Glomerular endothelial cell (primary cell): ENCODE data around the gene PHOSPHO1. TPM values are rescaled to one million over a fixed set of nuclear protein-coding genes. Genes with fewer than 3 reads are reported as not detected.

Experiments used
- DNase-seq: peaks from one replicate; pipeline ENCODE4 v3.0.0-alpha.2; 2011; ENCODE audit warnings: low read depth, low spot score; ENCODE audit errors: extremely low read depth
- total RNA-seq: library from RNA; depleted of rRNA; stranded (reverse); fragments of >200 nt; gene quantifications from 2 replicates; pipeline ENCODE4 v1.2.3, GENCODE V29; 2015

Gene PHOSPHO1
- total RNA-seq, 1 donor from 2014 or later: not detected

- DNase-seq: no peak
Observed at GRCh38 chr17:49223168-49223516, 7.4 kb downstream of the PHOSPHO1 start.

DNA sequence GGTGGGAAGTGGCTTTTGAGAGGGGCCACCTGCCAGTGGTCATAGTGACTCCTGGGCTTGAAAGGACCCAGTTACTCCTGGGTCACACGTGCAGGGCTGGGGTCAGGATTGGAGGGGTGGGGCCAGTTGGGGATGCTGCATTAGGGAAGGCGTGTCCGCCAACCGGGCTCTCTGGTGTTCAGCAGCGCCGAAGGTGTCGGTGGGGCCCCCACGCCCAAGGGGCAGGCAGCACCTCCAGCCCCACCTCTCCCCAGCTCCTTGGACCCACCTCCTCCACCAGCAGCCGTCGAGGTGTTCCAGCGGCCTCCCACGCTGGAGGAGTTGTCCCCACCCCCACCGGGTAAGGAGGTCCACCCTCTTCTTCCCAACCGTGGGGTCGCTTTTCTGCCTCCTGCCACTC, 10.6 kb downstream of the PHOSPHO1 start:
- no peak for DNase-seq

- DNase-seq: no peak
Observed at GRCh38 chr17:49218941-49219913, 11.4 kb downstream of the PHOSPHO1 start.

DNA sequence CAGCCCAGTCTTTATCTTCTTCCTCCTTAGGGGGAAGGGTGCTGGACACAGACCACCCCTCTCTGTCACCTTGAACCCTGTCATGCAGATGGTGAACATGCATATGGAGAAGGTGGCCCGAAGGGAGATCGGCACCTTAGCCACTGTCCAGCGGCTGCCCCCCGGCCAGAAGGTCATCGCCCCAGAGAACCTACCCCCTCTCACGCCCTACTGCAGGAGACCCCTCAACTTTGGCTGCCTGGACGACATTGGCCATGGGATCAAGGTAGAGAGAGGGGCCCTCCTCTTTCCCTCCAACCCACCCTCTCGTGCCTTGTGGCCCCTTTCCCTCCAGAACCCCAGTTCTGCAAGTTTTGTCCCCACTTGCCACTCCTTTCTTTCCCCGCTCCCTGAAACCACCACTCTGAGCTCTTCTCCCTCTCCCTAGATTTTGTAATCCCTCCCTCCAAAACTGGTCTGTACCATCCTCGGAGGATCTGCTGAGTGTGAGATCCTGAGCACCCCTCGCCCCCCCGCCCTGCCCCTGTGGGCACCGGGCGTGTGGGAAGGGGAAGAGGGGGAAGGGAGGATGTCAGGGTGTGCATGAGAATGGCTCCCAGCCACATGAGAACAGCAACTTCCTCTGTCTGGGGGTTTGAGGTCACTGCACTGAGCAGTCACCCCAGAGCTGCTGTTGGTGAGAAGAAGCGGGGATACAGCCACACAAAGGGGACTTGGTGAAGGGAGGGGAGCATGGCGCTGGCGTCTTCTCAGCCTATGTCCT, 12.8 kb downstream of the PHOSPHO1 start:
- no peak for DNase-seq

DNA sequence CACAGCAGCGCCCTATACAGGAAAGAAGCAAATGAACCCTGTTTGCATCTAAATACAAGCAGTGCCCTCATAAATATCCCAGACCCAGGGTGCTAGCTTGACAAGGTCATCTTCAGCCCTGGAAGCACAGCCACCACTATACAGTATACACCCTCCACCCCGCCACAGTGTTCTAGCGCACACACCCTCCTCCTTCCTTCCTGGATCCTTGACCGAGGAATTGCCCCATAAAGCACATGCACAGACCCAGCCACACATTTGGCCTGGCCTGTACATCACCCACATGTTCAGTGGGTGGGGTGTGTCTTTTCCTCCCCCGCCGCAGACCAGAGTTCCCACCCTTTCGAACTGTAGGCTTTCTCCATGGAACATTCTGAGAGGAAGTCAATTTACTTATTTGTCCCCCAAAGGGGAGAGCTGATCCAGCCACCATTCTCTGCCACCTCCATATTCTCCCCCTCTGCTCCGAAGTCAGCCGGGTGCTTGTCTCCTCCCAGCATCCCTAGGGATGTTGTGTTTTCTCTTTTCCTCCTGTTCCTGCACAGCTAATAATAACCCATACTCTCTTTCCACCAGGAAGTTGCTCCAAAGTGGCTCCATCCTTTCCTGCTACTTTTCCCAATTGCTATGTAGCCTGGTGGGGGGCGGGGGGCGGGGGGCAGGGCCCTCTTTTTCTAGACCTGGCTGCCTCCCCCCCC, 13.5 kb downstream of the PHOSPHO1 start:
- DNase-seq: no peak

- no peak for DNase-seq
Observed at GRCh38 chr17:49216482-49216881, 14.1 kb downstream of the PHOSPHO1 start.

DNA sequence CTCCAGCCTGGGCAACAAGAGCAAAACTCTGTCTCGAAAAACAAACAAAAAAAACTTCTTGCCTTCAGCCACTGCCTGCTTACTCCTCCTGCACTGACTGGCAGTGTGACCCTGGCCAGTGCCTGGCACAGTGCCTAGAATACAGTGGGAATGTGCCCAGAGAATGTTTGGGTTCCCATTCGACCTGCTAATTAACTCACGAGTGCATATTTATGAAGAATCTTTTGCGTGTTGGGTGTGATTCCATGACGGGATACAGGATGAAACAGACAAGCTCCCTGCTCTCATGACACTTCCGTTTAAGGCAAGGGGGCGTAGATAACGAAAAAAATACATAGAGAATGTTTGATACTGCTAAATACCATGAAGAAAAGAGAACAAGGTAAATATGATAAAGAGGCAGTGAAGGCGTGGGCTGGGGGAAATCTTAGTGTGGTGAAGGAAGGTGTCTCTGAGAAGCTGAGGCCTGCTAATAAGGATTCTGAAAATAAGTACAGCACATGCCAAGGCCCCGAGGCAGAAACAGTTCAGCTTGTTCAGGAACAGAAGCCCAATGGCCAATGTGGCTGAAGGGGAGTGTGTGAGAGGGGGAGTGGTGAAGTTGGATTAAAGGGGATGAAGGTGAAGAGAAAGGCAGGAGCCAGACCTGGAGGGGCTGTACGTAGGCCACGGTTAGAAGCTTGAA, 15.8 kb downstream of the PHOSPHO1 start:
- DNase-seq: no peak

DNA sequence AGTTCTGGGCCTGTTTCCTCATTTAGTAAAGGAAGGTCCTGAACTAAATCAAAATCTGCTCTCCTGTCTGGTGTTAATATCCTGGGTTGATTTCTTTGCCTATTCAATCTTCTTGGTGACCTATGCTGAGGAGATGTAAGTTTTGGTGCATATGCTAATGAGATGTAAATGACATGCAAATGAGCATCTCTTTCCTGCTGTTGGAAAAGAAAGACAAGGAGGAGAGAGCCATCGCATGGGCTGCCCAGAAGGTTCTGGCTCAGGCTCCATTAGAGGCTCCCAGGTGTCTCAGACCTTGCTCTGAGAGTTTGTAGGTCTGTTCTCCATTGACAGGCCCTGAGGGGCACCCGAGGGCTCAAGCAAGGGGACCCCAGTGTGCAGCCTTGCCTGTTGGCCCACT, 16.7 kb downstream of the PHOSPHO1 start:
- no peak for DNase-seq

- no peak for DNase-seq
Observed at GRCh38 chr17:49213399-49213798, 17.2 kb downstream of the PHOSPHO1 start.

- DNase-seq: peak; percentile 54
Observed at GRCh38 chr17:49210158-49211029, 20.2 kb downstream of the PHOSPHO1 start, which contains the start of the genes ABI3 and GNGT2. Gene ABI3, plus strand, starts transcription at chr17:49210707. Its CDS starts 18 bp downstream, at chr17:49210725. Gene GNGT2, minus strand, starts transcription at chr17:49210574. Its CDS starts 3,152 bp downstream, at chr17:49207422.

DNA sequence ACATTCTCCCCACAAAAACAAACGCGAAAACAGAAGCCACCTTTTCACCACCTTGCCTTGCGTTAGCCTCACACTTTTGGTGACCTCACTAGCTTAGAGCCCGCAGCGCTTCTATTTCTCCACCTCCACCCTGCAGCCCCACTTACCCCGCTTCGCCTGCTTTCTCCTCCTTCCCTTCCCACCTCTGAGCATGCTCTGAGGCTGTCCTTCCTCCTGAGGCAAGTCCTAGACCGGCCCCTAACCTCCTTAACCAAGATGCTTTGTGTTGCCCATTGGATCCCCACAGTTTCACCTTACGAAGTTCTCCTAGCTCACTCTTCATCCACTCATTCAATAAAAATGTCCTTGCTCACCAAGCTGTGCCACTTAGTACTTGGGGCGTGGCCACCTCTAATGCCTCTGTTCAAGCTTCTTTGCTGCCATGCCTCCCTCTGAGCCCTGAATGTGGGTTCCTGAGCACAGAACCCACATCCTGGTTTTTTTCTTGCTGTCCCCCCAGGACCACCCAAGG, 21.5 kb downstream of the PHOSPHO1 start:
- DNase-seq: no peak

GRCh38 chr17:49204516-49204915, 26.1 kb downstream of the PHOSPHO1 start:
- no peak for DNase-seq

DNA sequence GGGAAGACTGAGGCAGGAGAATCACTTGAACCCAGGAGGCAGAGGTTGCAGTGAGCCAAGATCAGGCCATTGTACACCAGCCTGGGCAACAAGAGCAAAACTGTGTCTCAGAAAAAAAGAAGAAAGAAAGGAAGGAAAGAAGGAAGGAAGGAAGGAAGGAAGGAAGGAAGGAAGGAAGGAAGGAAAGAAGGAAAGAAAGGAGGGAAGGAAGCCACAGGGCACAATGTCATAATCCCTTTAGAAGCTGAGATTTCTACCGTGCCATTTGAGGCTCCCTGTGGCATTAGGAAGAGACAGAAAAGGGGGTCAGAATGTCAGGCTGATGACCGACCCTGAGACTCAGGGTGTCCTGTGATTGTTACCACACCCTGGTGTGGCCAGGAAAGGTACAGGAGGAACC, 26.8 kb downstream of the PHOSPHO1 start:
- no peak for DNase-seq

- peak; percentile 57 for DNase-seq
Observed at GRCh38 chr17:49201481-49201927, 29.1 kb downstream of the PHOSPHO1 start.

DNA sequence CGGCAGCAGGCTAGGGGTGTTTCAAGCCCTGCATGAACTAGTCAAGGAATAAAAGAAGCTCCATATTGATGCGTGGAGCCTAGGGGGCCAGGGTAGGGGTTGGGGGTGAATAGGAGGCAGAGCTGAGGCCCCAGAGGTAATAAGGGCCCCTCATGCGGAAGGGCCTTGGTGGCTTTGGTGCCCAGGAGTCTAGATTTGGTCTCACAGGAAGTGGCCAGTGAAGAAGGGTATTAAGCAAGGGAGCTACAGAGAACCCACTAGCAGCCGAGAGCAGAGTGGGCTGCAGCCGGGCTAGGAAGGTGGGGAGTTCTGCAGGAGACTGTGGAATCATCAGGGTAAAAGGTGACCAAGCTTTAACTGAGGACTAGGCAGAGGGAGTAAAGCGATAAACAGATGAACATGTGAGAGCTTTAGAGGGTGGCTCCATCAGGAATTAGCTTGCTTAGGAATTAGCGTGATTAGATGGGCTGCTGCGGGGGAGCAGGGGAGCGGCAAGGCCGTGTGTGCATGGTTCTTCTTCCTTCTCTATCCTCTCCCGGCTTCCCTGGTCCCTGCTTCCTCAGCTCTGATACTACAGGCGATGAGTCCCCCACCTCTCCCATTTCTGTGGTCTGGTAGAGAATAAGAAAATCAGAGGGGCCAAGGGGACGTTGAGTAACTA, 30.0 kb downstream of the PHOSPHO1 start:
- DNase-seq: no peak

GRCh38 chr17:49198211-49198610, 32.4 kb downstream of the PHOSPHO1 start:
- no peak for DNase-seq

DNA sequence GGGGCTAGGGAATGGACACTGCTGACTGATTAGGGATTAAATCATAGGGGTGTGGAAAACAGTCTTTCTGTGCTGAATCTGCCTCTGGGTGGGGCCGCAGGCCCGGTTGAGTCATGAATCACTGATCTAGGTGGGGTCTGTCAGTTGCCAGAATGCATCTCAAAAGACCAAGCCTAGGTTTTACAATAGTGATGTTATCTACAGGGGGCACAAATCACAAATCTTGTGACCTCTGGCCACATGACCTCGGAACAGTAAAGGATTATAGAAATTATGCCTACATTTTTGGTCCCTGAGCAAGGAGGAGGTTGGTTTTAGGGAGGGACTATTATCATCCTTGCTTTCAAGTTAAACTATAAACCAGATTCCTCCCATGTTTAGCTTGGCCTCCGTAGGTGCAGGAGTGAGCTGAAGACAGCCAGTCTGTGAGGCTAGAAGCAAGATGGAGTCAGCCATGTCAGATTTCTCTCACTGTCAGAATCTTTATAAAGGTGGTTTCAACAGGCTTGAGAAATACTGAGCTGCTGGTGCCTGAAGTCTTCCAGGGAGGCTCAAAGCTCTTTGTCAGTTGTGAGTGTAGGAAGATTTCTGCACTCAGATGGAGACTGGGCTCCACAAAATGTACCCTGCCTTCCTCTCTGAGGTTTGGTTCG, 33.1 kb downstream of the PHOSPHO1 start:
- no peak for DNase-seq

DNA sequence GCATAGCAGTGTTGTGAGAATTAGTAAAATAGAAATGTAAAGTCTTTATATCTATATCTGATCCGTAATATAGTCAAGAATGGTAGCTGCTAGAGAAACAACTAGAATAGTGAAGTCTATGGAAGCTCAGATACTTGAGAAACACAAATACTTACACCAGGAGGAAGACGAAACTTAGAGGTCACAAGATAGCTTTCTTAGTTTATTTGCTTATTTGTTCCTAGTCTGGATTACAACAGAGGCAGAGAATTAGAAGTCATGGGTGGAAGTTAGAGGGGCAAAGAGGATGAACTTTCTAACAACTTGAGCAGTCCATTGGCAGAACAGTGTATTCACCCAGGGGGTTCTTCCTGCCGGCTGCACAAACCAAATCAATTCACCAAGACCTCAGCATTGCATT, 34.1 kb downstream of the PHOSPHO1 start:
- no peak for DNase-seq
